Measurements from ENCODE around the gene QKI.

- TF ChIP-seq, protein P1, sequence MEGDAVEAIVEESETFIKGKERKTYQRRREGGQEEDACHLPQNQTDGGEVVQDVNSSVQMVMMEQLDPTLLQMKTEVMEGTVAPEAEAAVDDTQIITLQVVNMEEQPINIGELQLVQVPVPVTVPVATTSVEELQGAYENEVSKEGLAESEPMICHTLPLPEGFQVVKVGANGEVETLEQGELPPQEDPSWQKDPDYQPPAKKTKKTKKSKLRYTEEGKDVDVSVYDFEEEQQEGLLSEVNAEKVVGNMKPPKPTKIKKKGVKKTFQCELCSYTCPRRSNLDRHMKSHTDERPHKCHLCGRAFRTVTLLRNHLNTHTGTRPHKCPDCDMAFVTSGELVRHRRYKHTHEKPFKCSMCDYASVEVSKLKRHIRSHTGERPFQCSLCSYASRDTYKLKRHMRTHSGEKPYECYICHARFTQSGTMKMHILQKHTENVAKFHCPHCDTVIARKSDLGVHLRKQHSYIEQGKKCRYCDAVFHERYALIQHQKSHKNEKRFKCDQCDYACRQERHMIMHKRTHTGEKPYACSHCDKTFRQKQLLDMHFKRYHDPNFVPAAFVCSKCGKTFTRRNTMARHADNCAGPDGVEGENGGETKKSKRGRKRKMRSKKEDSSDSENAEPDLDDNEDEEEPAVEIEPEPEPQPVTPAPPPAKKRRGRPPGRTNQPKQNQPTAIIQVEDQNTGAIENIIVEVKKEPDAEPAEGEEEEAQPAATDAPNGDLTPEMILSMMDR (IDR thresholded peaks at IDR 0.05 in 4 of 5, conservative IDR thresholded peaks at IDR 0.05 in 1 of 5) = no peak
- TF ChIP-seq POLR2A (IDR thresholded peaks at IDR 0.05) = no peak
These were observed 15.7 kb upstream of the QKI start for GRCh38 chr6:163398815-163399214.

Data from gastrocnemius medialis (tissue), 4 donors.